IPS DF 4.7 (cell line): ENCODE results near the gene RNF6.
"Not testable (repeated sequence)": the region's sequence is repeated elsewhere in the genome, so short reads cannot be mapped to it uniquely, and the experiment has no call there.

ENCODE experiments used
- DNase-seq: peaks from one replicate; pipeline ENCODE4 v3.0.0-alpha.2; 2013; ENCODE audit warnings: low spot score; ENCODE audit errors: extremely low read depth

The RNF6 gene

DNA sequence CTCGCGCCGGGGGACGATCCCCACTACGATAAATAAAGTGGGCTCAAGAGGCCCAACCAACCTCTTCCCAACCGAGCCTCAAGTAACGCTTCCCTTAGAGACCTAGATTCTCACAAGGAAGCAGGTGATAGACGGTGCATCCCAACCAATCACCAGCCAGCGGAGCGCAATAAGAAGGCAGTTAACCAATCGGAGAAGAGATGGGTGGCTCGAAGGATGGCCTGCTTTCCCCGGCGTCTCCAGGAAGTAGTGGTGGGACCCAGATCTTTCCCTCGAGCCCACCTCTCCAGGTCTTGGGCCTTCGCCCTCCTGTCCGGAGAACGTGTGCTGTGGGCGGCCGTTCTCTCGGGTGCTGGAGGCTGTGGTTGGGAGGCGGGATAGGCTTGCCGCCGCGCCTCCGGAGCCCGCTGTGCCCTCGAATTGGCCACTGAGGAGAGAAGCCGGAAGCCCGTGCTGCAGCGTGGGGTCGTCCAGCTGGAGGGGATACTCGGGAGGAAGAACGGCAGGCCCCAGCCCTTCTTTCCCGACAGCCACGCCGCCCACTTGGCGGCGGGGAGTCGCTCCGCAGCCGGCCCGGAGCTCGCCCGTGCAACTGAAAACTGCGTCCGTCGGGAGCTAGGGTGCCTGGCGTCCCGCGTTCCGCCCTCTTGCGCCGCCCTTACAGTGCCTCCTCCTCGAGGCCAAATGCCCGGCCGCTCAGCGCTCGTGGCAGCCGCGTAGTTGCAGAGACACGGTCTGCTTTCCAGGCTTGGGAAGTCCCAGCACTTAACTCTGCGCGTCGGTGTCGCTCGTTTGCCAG is at the start of gene RNF6:
RNF6 (minus strand) TSS at position 594 of the 799 bp plus-strand sequence. CDS start 2,665 bp downstream, outside the sequence.
- peak; percentile 95 for DNase-seq

DNA sequence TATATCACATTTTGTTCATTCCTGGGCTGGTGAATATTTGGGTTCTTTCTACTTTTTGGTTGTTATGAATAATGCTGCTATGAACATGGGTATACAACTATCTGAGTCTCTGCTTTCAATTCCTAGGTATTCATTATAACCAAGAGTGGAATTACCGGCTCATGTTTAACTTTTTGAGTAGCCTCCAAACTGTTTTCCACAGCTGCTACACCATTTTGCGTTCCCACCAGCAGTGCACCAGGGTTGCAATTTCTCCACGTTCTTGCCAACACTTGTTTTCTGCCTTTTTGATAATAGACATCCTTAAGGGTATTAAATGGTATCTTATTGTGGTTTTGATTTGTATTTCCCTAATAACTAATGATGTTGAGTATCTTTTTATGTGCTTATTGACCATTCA is 48.6 kb upstream of the RNF6 start:
- no peak for DNase-seq

DNA sequence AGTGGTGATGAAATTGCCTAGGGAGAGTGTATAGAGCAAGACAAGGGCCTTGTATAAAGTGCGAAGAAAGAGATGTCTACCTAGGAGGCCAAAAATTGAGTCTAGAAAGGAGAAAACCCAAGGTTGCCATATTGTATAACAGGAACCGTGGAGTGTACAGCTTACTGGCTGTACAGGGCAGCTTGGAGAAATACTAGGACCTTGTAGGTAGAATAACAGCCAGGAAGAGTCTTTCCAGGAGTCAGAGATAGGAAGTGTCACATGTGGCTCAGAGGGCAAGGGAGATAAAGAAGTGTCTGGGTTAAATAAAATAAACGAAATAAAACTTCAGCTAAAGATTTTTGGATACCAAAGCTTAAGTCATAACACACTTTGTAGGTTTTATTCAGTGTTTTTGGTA is 44.2 kb upstream of the RNF6 start:
- no peak for DNase-seq

DNA sequence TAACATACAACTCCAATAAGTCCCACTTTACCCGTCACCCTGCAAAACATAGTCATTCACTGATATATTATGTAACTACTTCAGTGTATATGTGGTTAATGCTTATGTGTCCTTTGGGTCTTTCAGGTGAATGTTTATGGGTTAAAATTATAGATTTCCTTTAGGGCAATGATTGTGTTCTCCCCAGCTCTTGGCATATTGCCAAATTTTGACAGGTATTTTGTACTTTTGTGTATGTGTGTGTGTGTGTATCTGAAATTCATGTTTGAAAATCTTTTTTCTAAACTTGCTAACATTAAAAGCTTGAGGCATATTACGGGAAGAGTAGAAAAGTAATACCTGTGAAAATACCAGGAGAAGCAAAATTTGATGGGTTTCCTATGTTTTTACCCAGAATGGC is 40.0 kb upstream of the RNF6 start:
- DNase-seq, result no peak

DNA sequence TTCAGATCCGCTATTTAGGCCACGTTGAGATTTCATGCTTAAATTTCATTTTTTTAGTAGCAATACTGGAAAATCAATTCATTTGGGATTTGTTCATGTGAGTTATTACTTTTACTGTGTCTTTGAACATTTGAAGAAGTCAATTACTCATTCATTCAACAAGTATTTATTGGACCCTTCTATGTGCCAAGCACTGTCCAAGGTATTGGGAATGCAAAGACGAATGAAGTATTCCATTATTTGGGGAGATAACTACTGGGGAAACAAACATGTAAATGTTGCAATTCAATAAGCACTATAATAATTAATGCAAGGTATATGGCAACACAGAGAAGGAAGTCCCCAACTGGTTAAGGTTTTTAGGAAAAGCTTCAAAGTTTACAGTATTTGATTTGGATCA is 37.5 kb upstream of the RNF6 start:
- no peak for DNase-seq

DNA sequence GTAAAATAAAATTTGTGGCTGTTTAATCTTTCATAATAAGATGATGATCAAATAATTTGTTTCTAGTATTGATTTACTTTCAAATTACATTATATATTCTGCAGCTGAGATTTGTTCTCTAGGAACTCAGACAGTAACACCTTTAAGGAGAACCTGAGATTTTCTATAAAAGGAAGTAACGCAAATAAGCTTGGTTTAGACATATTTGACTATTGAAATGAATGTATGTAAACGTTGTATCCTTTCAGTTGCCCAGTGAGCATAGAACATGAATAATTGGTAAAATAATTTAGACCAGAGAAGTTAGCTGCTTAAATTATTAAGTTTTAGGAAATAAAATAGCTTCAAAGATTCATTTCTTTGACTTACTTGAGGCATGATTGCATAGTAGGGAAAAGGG is 34.9 kb upstream of the RNF6 start:
- DNase-seq, result no peak

DNA sequence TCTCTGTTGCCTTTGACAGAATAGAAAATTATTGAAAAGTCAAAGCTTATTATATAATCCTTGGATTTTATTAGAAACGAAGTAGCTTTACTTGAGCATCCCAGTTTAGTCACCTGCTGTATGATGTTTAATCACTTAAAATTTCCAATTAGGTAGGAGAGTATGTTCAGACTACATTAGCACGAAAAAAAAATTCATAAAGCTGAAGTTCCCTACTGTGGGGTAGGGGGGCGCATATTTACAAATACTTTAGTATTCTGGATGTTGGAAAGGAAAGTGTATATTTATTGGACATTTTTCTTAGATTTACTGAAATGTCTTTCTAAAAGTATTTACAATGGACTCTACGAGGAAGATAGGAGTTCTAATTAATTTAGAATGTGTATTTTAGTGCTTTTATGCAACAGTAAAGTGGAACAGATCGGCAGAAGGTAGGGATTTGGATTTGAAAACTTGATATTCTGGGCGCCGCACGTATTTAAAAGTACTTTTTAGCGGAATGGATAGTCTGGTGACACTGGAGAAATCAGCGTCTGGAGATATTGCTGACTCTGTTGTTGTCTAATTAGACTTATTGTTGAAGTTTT is 33.7 kb upstream of the RNF6 start:
- no peak for DNase-seq

DNA sequence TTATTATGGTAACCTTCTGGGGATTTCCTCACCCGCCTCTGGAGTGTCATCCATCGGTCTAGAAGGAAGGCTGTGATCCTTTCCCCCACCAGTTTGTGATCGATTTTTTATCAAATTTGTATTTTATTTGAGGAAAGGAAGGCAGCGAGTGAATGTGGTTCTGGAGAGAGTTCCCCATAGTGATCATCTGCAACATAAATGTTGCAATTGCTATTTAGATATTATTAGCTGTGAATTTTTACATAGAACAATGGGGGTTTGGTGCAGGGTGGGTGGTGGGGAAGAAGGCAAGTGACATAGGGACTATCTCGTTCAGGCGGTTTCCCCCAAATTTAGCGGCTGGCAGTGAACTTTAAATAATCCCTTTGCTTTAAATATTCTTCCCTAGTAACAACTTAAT is 33.0 kb upstream of the RNF6 start:
- no peak for DNase-seq

DNA sequence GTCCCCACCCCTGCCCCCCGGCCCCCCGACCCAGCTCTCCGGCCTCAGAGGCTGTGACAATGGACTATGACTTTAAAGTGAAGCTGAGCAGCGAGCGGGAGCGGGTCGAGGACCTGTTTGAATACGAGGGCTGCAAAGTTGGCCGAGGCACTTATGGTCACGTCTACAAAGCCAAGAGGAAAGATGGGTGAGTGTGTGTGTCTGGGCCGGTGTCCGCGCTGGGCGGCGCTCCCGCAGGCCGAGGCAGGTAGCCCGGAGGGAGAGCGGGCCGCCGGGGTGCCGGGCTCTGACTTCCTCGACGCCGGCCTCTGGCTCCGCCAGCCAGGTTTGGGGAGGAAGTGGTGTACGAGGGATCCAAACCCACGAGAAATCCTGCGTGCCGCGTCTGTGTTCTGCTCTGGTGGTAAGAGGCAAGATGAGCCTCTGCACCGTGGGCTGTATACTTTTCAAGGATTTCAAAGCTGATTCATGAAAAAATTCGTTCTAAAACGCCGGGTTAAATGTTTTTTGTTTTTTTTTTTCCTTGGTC is 32.5 kb upstream of the RNF6 start:
- no peak for DNase-seq

DNA sequence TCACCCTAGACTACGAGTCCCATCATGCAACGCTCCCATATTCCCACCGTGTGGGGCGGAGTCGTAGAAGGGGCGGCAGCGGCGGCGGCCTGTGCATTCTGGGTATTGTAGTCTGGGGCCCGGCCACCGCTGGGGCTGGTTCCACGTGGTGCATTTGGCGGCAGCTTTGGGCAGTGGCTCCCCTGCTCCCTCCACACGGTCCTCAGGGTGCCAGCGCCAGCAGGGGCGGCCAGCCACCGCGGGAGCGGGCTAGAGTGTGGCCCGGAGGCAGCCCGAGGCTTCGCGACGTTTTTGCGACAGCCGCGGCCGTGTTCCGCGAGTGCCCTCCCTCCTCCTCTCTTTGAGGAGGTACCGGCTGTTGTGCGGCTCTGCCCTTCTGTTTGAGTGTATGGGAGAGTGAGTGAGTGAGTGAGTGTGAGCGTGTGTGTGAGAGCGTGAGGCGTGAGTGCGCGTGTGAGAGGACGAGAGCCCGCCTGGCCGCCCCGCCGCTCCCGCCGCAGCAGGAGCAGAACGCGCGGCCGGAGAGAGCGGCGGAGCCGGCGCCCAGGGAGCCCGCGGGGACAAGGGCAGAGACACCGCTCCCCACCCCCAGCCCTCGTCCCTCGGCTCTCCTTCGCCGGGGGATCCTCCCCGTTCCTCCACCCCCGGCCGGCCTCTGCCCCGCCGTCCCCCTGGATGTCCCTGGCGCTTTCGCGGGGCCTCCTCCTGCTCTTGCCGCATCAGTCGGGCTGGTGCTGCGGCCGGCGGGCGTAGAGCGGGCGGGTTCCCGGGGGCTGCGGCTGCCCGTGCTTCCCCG is 31.9 kb upstream of the RNF6 start, which contains the start of gene CDK8:
CDK8 (plus strand) TSS at position 343 of the 796 bp plus-strand sequence. CDS start 513 bp downstream, outside the sequence.
- DNase-seq, result peak; percentile 36

DNA sequence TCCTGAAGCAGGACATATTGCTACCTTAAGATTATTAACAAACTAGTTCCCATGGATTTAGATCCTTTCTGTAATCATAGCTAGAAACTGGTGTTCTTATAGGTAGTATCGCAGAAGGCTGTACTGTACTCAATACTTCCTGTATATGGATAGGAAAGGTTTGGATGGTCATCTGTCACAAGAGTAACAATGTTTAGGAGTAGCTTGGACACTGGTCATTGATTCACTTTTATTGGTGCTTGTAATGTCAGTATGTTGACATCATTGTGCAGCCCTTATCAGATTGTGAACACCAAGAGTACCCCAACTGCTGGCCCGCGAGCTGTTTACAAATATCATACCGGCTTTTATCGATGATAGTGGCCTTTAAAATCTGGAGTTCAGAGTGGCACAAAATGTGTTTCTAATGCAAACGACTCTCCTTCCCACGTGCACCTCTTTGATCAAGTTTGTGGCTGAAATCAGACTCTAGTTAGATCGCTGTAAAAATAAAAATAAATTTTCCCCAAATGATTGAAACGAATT is 31.2 kb upstream of the RNF6 start:
- no peak for DNase-seq

DNA sequence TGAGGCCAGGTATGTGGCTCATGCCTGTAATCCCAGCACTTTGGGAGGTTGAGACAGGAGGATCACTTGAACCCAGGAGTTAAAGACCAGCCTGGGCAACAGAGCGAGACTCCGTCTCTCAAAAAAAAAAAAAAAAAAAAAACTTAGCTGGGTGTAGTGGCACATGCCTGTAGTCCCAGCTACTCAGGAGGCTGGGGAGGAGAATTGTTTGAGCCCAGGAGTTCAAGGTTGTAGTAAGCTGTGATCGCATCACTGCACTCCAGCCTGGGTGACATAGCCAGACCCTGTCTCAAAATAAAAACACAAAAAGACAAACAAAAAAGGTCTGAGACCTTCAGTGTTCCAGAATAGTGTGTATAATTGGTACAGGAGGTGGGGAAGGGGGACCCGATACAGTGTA is 29.9 kb upstream of the RNF6 start:
- DNase-seq, result not testable (repeated sequence)

DNA sequence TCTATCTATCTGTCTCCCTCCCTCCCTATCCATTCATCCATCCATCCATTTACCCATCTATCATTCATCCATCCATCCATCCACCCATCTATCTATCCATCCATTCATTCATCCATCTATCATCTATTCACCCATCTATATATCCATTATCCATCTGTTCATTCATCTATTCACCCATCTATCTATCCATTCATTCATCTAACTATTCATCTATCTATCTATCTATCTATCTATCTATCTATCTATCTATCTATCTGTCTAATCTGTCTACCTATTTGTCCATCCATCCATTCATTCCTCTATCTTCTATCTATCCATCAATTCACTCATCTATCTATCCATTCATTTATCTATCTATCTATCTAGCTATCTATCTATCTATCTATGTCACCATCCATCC is 27.4 kb upstream of the RNF6 start:
- DNase-seq, result no peak

DNA sequence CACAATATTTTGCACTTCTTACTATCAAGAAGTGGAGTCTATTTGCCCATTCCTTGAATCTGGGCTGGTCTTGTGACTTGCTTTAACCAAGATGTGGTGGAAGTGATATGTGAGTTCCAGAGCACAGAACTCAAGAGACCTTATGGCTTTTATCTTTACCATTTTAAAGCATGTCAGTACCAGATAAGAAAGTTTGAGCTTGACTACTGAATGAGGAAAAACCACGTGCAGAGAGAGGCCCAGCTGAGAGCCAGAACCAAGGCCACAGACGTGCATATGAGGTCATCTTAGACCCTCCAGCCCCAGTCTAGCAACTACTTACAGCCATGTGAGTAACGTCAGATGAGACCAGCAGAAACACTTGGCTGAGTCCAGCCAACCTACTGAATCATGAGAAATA is 25.5 kb upstream of the RNF6 start:
- no peak for DNase-seq

DNA sequence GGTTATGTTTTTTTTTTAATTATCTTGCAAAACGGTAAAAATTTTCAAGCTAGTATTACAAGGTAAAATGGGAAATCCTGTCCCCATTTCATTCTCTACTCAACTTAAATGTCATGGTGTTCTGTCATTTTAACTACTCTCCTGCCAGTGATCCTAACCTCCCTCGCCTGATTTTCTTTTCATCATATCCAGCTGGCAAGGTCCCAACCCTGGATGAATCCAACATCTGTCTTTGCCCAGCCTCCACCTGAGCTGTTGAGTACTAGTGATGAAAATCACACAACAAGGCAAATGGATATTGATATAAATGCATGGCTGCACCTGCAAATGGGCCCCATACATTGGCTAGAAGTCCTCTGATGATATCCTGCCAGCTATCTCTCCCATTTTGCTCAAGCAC is 24.9 kb upstream of the RNF6 start:
- DNase-seq, result no peak

DNA sequence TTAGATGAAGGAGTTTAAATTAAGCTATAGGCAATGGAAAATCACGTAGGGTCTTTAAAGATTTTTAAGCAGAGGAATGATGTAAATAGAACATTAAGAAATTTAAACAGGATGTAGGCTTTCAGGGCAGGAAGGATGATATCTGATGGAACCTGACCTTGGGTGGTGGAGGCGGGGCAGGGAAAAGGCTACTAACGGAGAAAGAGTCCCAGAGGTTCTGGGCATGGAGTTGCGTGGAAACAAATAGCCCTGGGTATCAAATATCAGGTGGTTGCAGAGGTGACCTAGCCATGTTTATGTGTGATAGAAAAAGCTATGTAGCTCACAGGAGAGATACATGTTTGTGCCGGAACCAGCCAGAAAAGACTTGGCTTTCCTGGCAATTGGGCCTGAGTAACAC is 24.0 kb upstream of the RNF6 start:
- DNase-seq, result no peak

DNA sequence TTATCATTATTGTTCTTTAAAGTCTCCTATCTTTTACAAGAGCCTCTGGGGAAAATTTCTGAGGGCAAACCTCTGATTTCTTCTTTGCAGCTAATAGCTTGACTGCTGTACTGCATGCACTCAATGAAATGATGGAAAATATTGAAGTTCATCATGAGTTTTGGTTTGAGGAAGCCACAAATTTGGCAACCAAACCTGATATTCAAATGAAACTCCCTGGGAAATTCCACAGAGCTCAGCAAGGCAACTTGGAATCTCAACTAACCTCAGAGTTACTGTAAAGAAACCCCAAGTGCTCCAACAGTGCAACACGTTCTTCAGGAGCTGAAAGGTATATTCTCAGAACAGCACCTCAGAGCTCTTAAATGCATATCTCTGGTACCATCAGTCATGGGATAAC is 14.2 kb upstream of the RNF6 start:
- no peak for DNase-seq

DNA sequence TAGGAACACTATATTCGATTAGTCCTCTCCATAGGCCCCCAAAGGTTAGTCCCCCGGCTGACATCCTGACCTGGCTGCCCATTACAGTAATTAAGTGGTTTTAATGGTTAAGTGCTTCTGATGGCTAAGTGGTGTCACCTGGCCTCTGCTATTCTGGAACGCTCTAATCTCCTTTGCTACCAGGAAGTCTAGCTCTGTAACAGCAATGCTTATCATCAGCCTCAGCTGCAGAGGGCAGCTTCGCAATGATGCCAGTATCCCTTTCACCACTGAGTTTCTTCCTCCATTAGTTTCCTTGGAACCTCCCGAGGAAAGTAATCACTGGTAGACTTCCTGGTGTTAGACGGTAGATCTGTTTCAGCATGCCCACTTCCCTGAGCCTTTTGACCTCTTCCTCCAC is 8.6 kb upstream of the RNF6 start:
- DNase-seq, result no peak

DNA sequence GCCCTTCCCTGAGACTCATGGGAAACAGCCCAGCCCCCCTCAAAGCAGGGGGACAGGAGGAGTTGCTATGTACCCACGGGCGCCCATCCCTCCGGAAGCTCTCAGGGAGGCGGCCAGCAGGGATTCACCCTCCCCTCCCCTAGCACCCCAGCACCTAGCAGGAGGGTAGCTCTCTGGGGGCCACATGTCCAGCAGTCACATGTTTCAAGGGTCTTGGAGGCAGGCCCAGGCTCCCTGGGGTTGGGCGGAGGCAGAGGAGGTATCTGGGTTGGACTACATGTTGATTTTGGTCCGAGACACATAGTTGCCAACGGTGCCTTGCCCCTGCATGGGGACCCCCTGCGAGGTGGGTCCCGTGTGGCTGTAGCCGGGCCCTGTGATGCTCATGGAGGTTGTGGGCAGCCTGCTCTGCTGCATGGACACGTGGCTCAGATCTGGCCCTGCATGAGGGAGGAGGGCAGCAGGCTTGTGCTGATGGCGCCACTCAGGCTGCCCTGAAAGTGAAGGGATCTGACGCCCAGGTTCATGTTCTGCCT is 7.0 kb upstream of the RNF6 start:
- DNase-seq, result no peak

DNA sequence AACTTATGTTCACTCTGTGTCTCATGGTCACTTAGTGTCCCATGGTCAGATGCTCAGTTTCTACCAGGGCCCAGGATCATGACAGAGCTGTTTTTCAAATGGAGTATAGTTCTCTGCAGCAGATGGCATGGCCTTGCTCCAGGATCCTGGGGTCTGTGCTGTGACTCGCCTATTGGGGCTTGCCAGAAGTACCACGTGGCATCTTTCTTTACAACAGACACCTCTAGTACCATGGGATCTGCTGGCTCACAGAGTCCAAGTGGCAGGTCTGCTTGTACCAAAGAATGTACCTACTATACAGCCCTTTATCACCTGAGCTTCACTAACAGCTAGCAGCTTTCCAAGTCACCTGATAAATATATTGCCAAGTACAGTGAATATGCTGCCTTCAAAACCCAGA is 6.0 kb upstream of the RNF6 start:
- DNase-seq, result no peak

DNA sequence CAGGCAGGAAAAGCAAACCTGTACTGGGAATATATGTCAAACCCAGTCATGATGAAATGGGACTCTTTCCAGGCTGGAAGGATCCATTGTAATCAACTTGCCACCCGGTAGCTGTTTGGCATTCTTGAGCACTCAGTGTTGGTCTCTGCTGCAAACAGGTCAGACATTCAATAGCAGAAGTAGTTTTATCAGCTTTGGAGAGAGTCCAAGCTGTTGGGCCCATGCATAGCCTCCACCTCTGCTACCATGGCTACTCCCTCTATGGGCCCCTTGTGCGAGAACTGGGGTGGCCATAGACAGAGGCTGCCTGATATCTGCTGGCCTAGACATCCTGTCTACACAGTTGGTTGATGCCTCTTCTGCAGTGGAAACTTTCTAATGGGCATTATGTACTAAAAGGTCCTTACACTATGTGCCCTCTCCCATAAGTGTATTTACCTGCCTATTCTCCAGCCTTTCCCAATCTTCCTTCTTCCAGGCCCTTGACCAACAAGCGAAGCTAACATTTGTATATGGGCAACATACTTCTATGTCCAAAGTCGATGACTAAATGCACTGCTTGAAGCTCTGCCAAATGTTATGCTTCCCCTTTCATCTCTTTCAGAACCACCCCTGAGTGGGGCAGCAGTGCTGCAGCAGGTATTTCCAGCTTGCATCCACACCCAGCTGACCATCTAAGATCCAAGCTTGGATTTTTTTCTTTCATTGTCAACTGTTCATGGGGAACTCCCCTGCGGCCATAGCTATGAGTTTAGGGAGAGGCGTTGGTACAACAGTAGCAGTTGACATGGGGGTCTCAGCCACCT is 5.3 kb upstream of the RNF6 start:
- no peak for DNase-seq
